ENCODE data around the gene C1orf167. TPM values are rescaled to one million over a fixed set of nuclear protein-coding genes. Genes with fewer than 3 reads are reported as not detected.

The C1orf167 gene
- total and polyA plus RNA-seq, 4 donors = 0.37 TPM; not detected in 3

DNA sequence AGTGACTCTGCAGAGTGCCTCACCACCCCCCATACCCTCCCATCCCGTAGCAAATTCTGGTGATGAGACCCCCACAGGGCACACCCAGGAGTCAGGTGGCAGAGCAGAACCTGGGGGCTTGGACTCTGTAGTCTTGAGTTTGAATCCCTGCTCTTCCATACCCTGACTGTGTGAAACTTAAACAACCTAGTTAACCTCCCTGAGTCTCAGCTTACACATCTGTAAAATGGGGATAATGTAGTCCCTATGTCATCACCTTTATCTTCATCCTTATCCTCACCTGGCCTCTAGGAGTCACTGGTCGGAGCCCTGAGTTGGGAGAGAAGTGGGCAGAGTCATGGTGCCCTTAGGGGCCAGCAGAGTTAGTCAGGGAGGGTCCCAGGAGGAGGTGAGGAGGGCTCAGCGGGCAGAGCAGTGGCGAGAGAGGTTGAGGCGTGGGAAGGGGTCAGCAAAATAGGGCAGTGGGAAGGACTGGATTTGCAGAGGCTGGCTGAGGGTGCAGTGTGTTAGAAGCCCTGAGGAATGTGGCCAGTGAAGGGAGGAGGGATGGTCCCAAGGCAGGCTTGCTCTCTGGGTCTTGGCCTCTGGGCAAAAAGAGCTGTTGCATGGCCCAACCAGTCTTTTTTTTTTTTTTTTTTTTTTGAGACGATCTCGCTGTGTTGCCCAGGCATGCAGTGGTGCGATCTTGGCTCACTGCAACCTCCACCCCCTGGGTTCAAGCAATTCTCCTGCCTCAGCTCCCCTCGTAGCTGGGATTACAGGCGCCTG, 18.6 kb downstream of the C1orf167 start:
- no peaks in the 10 kb centered on the region for H3K9me3 ChIP-seq (ENCODE audit: control insufficient read depth in 4 of 4, low read length in 3 of 4)
- TF ChIP-seq, protein P1, sequence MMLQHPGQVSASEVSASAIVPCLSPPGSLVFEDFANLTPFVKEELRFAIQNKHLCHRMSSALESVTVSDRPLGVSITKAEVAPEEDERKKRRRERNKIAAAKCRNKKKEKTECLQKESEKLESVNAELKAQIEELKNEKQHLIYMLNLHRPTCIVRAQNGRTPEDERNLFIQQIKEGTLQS (IDR thresholded peaks at IDR 0.05) = no peak
- TF ChIP-seq HNF4G (IDR thresholded peaks at IDR 0.05) = no peak
- no peak overlapping the region for H3K9ac ChIP-seq (ENCODE audit: low read depth in 1 of 2, low read length in 2 of 2)
- peaks cover 0 to 32% (median 18%) of the 10 kb centered on the region in 4 donors for H3K4me1 ChIP-seq (ENCODE audit: control insufficient read depth in 4 of 4, insufficient read depth in 4 of 4, low read length in 3 of 4)
- no peak overlapping the region for H3K27ac ChIP-seq (ENCODE audit: low read depth in 1 of 2, low read length in 2 of 2)
- no peaks in the 10 kb centered on the region for H3K27me3 ChIP-seq (ENCODE audit: control insufficient read depth in 4 of 4, insufficient read depth in 4 of 4, low read length in 3 of 4)
- no peak for DNase-seq (ENCODE audit: low spot score)
- H3K4me3 ChIP-seq (ENCODE audit: low read depth in 1 of 3, low read length in 3 of 3) = no peak overlapping the region
- no peaks in the 10 kb centered on the region for H3K36me3 ChIP-seq (ENCODE audit: control insufficient read depth in 4 of 4, insufficient read depth in 3 of 4, low read depth in 1 of 4, low read length in 3 of 4)
- WGBS = 85% methylated on average over 10 of the region's 10 CpGs

DNA sequence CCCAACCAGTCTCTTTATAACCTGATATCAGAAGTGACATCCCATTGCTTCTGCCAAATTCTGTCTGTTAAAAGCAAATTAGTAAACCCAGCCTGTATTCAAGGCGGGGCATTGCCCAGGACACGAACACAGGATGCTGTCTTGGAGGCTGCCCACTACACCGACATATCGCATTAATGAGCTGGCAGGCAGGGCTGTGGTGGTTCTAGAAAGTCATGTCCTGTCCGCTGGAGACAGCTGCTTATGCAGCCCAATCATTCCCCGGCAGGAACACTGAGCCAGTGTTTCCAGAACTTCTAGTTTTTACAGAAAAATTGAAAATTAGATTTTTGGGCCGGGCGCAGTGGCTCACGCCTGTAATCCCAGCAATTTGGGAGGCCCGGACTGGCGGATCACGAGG, 19.3 kb downstream of the C1orf167 start:
- H3K27me3 ChIP-seq (ENCODE audit: control insufficient read depth in 4 of 4, insufficient read depth in 4 of 4, low read length in 3 of 4) = no peaks in the 10 kb centered on the region
- 93% methylated on average over 12 of the region's 12 CpGs for WGBS

DNA sequence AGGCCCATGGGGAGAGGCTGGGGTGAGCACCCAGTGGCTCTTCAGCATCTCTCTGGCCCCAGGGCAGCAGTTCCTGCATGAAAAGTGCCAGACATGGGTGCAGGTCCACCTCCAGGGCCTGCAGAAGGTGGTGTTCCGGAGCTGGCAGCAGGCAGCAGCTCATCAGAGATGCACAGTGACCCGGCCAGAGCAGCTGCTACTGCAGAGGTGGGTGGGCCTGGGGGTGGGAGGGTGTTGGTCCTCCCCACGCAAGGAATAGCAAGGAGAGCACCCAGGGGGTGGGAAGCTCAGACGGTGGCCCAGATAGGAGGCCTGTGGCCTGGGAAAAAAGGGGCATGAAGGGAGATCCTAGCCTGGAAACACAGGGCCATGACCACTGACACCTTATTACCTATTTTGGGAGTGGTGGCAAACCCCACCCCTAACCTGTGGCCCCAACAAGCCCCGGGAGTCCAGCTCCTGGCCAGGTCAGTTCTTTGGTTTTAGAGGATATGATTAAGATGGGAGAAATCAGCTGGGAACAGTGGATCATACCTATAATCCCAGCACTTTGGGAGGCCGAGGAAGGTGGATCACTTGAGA, 20.2 kb downstream of the C1orf167 start:
- Histone ChIP-seq H3K4me1 (ENCODE audit: control insufficient read depth in 4 of 4, insufficient read depth in 4 of 4, low read length in 3 of 4) (peaks cover 0 to 26% (median 17%) of the 10 kb centered on the region in 4 donors), H3K4me3 (ENCODE audit: low read depth in 1 of 3, low read length in 3 of 3) (no peak overlapping the region), H3K36me3 (ENCODE audit: control insufficient read depth in 4 of 4, insufficient read depth in 3 of 4, low read depth in 1 of 4, low read length in 3 of 4) (no peaks in the 10 kb centered on the region), H3K27ac (ENCODE audit: low read depth in 1 of 2, low read length in 2 of 2) (no peak overlapping the region), H3K9ac (ENCODE audit: low read depth in 1 of 2, low read length in 2 of 2) (no peak overlapping the region), H3K27me3 (ENCODE audit: control insufficient read depth in 4 of 4, insufficient read depth in 4 of 4, low read length in 3 of 4) (no peaks in the 10 kb centered on the region), H3K9me3 (ENCODE audit: control insufficient read depth in 4 of 4, low read length in 3 of 4) (no peaks in the 10 kb centered on the region)
- no peak for DNase-seq (ENCODE audit: low spot score)
- WGBS = 90% methylated on average over 6 of the region's 6 CpGs
- no peak for TF ChIP-seq GABPA (IDR thresholded peaks at IDR 0.05 in 1 of 2, conservative IDR thresholded peaks at IDR 0.05 in 1 of 2)
- no peak for TF ChIP-seq FOXA1 (IDR thresholded peaks at IDR 0.05)
- TF ChIP-seq RAD21 (IDR thresholded peaks at IDR 0.05) = no peak
- TF ChIP-seq HNF4A (conservative IDR thresholded peaks at IDR 0.05) = no peak
- no peak for TF ChIP-seq NR2F2 (IDR thresholded peaks at IDR 0.05)
- no peak for TF ChIP-seq TAF1 (conservative IDR thresholded peaks at IDR 0.05)
- no peak for TF ChIP-seq YY1 (IDR thresholded peaks at IDR 0.05)
- TF ChIP-seq, protein P2, sequence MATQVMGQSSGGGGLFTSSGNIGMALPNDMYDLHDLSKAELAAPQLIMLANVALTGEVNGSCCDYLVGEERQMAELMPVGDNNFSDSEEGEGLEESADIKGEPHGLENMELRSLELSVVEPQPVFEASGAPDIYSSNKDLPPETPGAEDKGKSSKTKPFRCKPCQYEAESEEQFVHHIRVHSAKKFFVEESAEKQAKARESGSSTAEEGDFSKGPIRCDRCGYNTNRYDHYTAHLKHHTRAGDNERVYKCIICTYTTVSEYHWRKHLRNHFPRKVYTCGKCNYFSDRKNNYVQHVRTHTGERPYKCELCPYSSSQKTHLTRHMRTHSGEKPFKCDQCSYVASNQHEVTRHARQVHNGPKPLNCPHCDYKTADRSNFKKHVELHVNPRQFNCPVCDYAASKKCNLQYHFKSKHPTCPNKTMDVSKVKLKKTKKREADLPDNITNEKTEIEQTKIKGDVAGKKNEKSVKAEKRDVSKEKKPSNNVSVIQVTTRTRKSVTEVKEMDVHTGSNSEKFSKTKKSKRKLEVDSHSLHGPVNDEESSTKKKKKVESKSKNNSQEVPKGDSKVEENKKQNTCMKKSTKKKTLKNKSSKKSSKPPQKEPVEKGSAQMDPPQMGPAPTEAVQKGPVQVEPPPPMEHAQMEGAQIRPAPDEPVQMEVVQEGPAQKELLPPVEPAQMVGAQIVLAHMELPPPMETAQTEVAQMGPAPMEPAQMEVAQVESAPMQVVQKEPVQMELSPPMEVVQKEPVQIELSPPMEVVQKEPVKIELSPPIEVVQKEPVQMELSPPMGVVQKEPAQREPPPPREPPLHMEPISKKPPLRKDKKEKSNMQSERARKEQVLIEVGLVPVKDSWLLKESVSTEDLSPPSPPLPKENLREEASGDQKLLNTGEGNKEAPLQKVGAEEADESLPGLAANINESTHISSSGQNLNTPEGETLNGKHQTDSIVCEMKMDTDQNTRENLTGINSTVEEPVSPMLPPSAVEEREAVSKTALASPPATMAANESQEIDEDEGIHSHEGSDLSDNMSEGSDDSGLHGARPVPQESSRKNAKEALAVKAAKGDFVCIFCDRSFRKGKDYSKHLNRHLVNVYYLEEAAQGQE (IDR thresholded peaks at IDR 0.05) = no peak
- no peak for TF ChIP-seq RXRA (IDR thresholded peaks at IDR 0.05)

More for the DNA sequence above, 19.3 kb downstream of the C1orf167 start:
- TF ChIP-seq TAF1 (conservative IDR thresholded peaks at IDR 0.05) = no peak
- no peak for TF ChIP-seq YY1 (IDR thresholded peaks at IDR 0.05)
- TF ChIP-seq NR2F2 (IDR thresholded peaks at IDR 0.05) = no peak
- TF ChIP-seq ZBTB33 (IDR thresholded peaks at IDR 0.05) = no peak
- TF ChIP-seq JUND (IDR thresholded peaks at IDR 0.05) = no peak
- TF ChIP-seq SP1 (IDR thresholded peaks at IDR 0.05) = no peak
- no peak for TF ChIP-seq FOXA1 (IDR thresholded peaks at IDR 0.05)
- H3K36me3 ChIP-seq (ENCODE audit: control insufficient read depth in 4 of 4, insufficient read depth in 3 of 4, low read depth in 1 of 4, low read length in 3 of 4) = no peaks in the 10 kb centered on the region
- no peaks in the 10 kb centered on the region for H3K9me3 ChIP-seq (ENCODE audit: control insufficient read depth in 4 of 4, low read length in 3 of 4)
- H3K27ac ChIP-seq (ENCODE audit: low read depth in 1 of 2, low read length in 2 of 2) = no peak overlapping the region
- no peak for DNase-seq (ENCODE audit: low spot score)
- no peak overlapping the region for H3K9ac ChIP-seq (ENCODE audit: low read depth in 1 of 2, low read length in 2 of 2)
- H3K4me3 ChIP-seq (ENCODE audit: low read depth in 1 of 3, low read length in 3 of 3) = no peak overlapping the region
- peaks cover 0 to 32% (median 19%) of the 10 kb centered on the region in 4 donors for H3K4me1 ChIP-seq (ENCODE audit: control insufficient read depth in 4 of 4, insufficient read depth in 4 of 4, low read length in 3 of 4)
